Measurements from ENCODE around the gene KATNA1.
"Not testable (repeated sequence)": the region's sequence is repeated elsewhere in the genome, so short reads cannot be mapped to it uniquely, and the experiment has no call there.

The KATNA1 gene

DNA sequence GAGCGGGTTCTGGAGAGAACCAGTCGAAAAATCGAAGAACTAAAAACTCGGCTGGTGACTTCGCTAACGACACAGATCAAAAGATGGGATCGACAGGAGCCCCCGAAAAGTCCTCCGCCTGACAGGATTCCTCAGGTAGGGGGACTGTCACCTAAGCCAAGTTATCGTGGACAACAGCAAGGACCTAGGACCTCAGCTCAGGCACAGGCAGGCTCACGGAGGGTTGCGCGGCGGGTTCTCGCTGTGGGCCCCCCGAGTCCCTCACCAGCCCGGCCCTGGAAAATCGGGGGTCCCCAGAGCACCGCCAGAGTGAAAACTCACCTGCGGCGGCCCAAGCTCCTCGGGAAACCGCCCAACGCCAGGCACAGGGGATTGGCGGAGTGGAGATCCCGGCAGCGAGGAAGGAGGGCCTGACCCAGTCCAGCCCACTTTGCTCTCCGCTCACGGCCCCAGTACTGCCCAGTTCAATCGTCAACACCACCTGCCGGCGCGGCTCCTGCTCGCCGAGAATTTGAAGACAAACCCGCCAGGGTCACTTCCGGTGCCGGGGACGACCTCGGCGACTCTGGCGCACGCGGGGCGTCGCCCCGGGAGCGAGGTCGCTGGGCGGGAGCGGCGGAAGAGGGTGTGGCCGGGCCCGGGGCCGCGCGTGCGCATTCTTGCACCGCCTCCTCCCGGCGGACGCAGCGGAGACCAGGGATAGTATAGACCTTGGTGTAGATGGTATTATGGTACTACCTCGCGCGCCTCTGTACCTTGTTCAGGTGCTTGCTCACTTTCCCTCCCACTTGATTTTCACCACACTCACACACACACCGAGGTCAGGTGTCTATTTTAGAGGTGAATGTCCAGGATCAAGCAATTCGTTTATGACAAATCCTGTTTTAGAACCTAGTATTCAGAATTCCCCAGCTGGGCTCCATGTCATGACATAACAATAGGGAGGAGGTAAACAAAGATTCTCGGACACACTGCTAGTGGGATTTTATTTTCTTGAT, at the start of gene KATNA1:
TSS of gene KATNA1 (minus strand) at position 567 of the 998 bp plus-strand sequence. CDS start 10,167 bp downstream, outside the sequence.
- DNase-seq (ENCODE audit: low spot score), result peak; percentile 98

GRCh38 chr6:149698175-149698574, 49.7 kb upstream of the KATNA1 start:
- DNase-seq (ENCODE audit: low spot score), result no peak

DNA sequence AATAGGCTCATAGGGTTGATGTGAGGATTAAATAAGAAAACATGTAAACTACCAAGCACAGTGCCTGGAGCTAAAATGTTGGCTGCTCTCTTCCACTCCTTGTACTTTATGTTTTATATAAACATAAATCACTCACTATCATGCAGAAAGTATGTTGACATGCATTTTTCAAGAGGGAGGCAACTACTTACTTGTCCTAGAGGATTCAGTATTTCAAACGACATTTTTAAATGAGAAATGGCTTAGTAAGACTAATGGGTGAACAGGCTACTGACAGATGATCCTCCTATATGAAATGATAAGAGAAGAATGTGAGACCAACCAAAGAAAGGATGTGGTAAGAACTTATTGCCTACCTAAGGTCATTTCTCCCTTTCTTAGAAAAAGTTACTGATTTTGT, 48.4 kb upstream of the KATNA1 start:
- peak; percentile 40 for DNase-seq (ENCODE audit: low spot score)

- DNase-seq (ENCODE audit: low spot score), result no peak
These were observed 46.4 kb upstream of the KATNA1 start for GRCh38 chr6:149694921-149695320.

GRCh38 chr6:149691201-149691600, 42.7 kb upstream of the KATNA1 start:
- DNase-seq (ENCODE audit: low spot score), result no peak

DNA sequence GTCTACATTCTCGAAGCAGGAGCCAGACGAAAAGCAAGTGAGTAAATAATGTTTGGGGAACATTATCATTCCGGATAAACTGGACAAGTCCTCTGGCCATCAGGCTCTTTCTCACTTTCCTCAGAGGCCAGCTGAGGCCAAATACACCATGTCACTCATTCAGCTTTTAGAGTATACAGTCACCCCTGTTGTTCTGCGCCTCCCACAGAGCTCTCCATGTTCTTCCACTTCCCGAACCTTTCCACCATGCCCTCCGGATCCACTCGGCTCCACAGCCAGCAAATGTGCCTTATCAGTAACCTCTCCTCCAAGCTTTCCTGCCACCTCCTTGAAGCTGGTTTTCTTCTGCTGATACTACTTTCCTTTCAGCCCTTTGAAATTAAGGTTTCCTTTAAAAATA, 37.7 kb upstream of the KATNA1 start:
- DNase-seq (ENCODE audit: low spot score), result no peak

GRCh38 chr6:149683256-149683859, 34.8 kb upstream of the KATNA1 start:
- no peak for DNase-seq (ENCODE audit: low spot score)

DNA sequence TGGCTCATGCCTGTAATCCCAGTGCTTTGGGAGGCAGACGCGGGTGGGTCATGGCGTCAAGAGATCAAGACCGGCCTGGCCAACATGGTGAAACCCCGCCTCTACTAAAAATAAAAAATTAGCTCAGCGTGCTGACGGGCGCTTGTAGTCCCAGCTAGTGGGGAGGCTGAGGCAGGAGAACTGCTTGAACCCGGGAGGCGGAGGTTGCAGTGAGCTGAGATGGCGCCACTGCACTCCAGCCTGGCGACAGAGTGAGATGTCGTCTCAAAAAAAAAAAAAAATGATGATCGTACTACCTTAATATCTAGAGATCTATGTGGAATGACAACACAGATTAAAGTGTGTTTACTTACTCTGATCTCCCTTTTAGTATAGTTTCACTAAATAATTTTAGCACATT, 33.3 kb upstream of the KATNA1 start:
- not testable (repeated sequence) for DNase-seq (ENCODE audit: low spot score)

- no peak for DNase-seq (ENCODE audit: low spot score)
These were observed 32.7 kb upstream of the KATNA1 start for GRCh38 chr6:149681209-149681608.

- no peak for DNase-seq (ENCODE audit: low spot score)
These were observed 32.0 kb upstream of the KATNA1 start for GRCh38 chr6:149680503-149680902.

- not testable (repeated sequence) for DNase-seq (ENCODE audit: low spot score)
These were observed 23.8 kb upstream of the KATNA1 start for GRCh38 chr6:149672265-149672664.

- DNase-seq (ENCODE audit: low spot score), result no peak
These were observed 11.5 kb upstream of the KATNA1 start for GRCh38 chr6:149660028-149660427.

- DNase-seq (ENCODE audit: low spot score), result no peak
These were observed 8.9 kb upstream of the KATNA1 start for GRCh38 chr6:149657441-149657840.

- no peak for DNase-seq (ENCODE audit: low spot score)
These were observed 2.5 kb upstream of the KATNA1 start for GRCh38 chr6:149651056-149651455.

- no peak for DNase-seq (ENCODE audit: low spot score)
These were observed 1.9 kb downstream of the KATNA1 start for GRCh38 chr6:149646599-149646998.

- peak; percentile 44 for DNase-seq (ENCODE audit: low spot score)
These were observed 5.5 kb downstream of the KATNA1 start for GRCh38 chr6:149642829-149643580.

- DNase-seq (ENCODE audit: low spot score), result peak; percentile 24
These were observed 12.4 kb downstream of the KATNA1 start for GRCh38 chr6:149636124-149636523.

DNA sequence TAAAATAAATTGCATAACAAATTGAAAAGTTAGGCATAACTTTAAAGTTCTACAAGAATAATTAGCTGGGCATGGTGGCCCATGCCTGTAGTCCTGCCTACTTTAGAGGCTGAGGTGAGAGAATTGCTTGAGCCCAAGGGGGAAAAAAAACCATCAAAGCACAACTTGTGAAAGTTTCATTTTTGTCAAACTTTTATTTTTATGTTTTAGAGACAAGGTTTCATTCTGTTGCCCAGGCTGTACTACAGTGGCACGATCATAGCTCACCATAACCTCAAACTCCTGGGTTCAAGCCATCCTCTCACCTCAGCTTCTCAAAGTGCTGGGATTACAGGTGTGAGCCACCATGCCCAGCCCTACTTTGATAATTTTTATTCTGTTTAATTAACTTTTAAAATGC, 14.2 kb downstream of the KATNA1 start:
- no peak for DNase-seq (ENCODE audit: low spot score)

DNA sequence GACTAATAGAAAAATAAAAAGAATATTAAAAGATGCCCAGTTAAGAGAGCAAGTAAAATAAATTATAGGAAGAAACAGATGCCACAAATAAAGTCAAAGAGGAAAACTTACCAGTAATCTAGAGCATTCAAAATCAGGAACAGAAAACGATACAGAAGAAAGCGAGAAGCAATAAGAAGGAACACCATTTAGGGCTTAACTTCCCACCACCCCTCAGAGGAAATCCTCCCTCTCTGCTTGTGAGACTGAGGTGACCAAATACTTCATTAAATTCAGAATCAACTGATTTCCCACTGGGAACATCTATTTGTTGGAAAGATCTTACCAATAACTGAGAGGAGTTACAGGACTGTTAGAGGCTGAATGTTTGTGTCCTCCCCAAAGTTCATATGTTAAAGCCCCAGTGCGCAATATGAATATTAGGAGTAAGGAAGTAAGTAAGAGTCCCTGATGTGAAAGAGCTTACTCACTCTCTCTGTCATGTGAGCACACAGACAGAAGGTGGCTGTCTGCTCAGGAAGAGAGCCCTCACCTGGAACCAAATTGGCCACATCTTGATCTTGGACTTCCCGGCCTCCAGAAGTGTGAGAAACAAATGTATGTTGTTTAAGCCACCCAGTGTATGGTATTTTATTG, 19.5 kb downstream of the KATNA1 start:
- no peak for DNase-seq (ENCODE audit: low spot score)

- DNase-seq (ENCODE audit: low spot score), result no peak
These were observed 20.8 kb downstream of the KATNA1 start for GRCh38 chr6:149627672-149628071.

GRCh38 chr6:149615805-149616204, 32.7 kb downstream of the KATNA1 start:
- DNase-seq (ENCODE audit: low spot score), result no peak

GRCh38 chr6:149614337-149614736, 34.2 kb downstream of the KATNA1 start:
- no peak for DNase-seq (ENCODE audit: low spot score)

Data from GM03348 (cell line).